Measurements from ENCODE around the gene F5. TPM values are rescaled to one million over a fixed set of nuclear protein-coding genes. Genes with fewer than 3 reads are reported as not detected.

Gene F5
- total RNA-seq, 1 donor from 2014 or later: 21.2 TPM

- ATAC-seq (ENCODE audit: poor library complexity): no peak
- intact Hi-C loops (cut with DNase I): no loop called here
- no peak for DNase-seq
Observed at GRCh38 chr1:169488157-169488556, 98.1 kb downstream of the F5 start.

DNA sequence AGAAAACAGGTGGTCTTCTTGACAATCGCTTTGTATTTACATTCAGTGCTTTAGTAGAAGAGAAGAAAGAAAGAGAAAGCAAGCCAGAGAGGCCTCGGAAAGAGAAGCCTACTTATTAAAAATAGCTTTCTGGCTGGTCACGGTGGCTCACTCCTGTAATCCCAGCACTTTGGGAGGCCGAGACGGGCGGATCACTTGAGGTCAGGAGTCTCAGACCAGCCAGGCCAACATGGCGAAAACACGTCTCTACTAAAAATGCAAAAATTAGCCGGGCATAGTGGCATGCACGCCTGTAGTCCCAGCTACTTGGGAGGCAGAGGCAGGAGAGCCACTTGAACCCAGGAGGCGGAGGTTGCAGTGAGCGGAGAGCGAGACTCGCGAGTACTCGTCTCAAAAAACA lies 98.7 kb downstream of the F5 start:
- intact Hi-C loops (cut with DNase I): no loop called here
- DNase-seq (no peak), ATAC-seq (ENCODE audit: poor library complexity) (no peak)

DNA sequence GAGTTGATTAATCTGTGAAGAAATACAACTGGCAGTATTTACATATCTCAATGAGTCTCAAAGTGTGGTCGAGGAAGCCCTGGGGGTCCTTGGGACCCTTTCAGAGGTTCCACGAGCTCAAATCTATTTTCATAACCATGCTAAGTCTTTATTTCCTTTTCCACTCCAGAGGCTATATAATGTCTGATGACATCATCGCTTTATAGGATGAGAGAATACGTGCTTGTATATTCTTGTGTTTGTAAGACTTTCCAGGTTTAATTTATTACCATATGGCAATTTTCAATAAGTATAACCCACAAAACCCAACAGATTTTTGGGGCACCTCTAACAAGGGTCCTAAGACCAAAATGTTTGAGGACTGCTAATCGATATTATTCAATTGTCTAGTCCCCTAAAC lies 99.1 kb downstream of the F5 start:
- no peak for ATAC-seq (ENCODE audit: poor library complexity)
- intact Hi-C loops (cut with DNase I): no loop called here

DNA sequence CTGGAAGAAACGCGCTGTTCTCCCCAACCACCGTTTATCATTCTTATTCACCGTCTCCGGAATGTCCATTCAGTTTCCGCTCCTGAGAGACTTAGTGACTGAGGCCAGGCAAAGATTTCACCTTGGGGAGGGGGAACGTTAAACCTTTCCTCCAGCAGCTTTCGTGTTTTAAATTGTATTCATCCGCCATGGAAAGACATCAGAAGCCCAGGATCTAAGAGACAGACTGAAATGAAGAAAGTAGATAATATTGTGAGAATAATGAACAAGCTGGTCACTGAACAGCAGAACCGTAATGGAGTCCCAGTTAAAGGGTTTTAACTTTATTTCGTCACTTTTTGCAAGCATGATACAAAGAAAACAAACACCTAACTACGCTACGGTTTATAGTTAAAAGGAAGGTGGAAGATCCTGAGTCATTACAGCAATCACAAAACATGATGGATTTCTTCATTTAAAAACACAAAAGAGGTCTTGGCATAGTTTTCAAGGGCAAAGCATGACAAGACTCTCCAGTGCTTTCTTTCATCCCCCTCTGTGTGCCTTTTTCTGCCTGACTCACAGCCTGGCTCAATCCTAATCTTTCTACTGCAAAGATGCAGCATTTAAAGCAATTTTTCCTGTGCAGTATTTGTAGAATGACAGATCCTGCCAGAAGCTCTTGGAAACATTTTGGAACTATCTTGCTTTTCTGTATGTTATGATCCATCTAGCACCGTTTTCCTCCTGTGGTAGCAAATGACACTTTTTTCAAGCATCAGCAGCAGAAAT lies 99.8 kb downstream of the F5 start:
- intact Hi-C loops (cut with DNase I): no loop called here
- DNase-seq (no peak), ATAC-seq (ENCODE audit: poor library complexity) (no peak)

More for the DNA sequence above, 99.1 kb downstream of the F5 start:
- DNase-seq: no peak

GRCh38 chr1:169485431-169486280 lies 100.6 kb downstream of the F5 start, which contains the start of gene SLC19A2:
SLC19A2 (minus strand) TSS chr1:169485944; CDS start chr1:169485766, 178 bp downstream.
- DNase-seq: peak; percentile 100
- ATAC-seq (ENCODE audit: poor library complexity): peak; percentile 96
- intact Hi-C loops (cut with DNase I): no loop called here

DNA sequence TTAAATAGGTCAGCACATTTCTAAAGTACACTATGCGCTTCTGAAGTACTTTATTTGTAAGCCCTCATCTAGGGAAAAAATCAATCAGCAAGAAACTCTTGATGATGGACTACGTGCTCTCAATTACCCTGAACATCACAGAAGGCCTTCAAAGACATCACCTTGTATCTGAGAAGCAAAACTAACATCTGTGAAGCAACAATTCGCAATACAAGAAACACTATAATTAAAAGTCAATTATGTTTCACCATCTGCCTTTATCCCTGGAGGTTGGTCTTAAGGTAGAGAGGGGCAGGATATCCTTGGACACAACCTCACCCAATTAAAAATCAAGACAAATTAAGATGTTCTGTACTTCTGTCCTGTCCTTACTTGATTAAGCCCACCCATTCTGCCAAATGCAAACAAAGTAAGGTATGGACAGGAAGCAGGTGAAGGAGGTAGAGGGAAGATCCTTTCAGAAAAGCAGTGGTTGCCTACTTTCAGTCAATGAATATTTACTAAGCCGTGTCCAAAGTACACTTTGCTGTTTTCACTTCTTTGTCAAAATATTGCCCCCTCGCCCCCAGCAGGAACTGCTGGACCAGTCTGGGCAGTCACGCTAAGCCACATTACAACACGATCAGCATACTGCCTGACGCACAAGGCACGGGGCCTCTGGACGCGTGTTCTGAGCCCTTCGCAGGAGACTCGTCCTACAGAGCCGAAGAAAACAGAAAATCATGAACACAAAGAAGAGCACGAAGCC lies 101.4 kb downstream of the F5 start:
- ATAC-seq (ENCODE audit: poor library complexity): peak; percentile 49
- DNase-seq: peak; percentile 61
- intact Hi-C loops (cut with DNase I): no loop called here

GRCh38 chr1:169484101-169484500 lies 102.2 kb downstream of the F5 start:
- ATAC-seq (ENCODE audit: poor library complexity) (no peak), DNase-seq (no peak)
- intact Hi-C loops (cut with DNase I): no loop called here

DNA sequence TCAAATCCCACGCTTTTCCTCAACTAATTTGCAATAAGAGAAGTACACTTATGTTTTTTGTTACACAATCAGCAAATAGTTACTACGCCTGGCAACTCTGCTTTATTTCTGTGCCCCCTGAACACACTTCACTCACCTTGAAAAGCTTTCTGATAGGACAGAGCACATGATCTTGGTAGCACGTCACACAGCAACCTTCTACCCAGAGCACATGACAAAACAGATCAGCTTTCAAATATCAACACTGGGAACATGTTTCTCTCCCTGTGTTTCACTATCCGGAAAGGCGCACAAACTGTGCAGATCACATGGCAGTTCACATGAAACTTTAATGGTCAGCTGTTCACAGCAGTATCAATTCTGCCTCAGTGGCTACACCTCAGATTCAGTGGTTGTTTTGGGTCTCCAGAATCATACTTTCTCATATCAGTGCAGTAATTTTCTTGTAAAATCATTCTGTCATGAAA lies 102.7 kb downstream of the F5 start:
- ATAC-seq (ENCODE audit: poor library complexity) (peak; percentile 48), DNase-seq (no peak)
- intact Hi-C loops (cut with DNase I): no loop called here

DNA sequence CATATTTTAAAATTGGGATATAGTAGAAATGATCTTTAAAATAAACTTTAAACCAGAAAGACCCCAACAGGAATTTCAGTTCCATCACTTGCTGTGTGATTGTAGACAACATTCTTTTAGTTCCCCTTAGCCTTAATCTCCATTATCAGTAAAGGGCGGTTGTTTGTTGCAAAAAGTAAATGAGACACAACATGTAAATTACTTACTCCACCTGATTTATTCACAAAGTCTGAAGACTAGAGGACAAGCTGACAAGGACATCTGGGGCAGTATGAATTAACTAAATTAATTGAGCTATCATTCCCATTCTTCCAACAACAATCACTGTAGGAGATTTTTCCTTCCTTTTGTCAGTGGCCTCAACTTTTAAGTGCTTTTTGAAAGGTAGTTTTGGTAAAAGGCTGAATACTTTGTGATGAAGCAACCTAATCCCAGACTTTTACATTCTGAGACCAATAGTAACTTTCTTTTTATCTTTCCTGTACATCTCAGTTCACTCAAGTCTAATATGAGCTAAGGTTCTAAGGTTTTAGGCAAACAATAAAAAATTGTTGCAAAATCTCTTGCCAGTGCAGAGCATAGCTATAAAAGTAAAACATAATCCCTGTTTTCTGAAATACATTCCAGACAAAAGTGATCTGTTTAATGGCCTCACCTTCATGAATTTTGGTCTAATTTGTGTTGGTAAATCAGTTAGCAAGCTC lies 106.8 kb downstream of the F5 start:
- intact Hi-C loops (cut with DNase I): no loop called here
- DNase-seq (no peak), ATAC-seq (ENCODE audit: poor library complexity) (no peak)

GRCh38 chr1:169478094-169478672 lies 108.1 kb downstream of the F5 start:
- intact Hi-C loops (cut with DNase I): no loop called here
- no peak for ATAC-seq (ENCODE audit: poor library complexity)
- no peak for DNase-seq

DNA sequence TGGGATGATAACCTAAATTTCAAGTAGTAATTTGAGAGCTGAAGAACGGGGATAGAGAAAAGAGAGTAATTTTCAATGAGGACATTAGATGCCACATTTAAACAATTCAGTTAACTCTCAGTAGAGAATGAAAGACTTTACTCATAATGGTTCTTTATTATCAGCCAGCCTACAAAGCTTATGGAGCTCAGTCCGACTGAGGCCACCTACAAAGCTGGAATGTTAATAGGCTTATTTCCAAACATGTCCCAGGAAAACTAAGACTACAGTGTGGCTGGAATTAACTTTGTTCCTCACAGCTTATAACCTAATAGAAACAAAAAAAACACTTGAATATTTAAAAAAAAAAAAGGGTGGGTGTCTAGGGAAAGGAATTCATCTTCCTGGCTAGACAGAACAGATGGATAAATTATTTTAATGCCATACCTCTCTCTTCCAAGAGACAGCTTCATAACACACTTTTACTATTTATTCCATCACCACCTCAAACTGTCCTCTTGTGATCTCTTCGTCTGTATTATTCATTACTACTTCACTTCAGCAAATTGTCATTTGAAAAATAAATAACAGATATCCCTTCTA lies 110.4 kb downstream of the F5 start:
- ATAC-seq (ENCODE audit: poor library complexity): no peak
- intact Hi-C loops (cut with DNase I): no loop called here

DNA sequence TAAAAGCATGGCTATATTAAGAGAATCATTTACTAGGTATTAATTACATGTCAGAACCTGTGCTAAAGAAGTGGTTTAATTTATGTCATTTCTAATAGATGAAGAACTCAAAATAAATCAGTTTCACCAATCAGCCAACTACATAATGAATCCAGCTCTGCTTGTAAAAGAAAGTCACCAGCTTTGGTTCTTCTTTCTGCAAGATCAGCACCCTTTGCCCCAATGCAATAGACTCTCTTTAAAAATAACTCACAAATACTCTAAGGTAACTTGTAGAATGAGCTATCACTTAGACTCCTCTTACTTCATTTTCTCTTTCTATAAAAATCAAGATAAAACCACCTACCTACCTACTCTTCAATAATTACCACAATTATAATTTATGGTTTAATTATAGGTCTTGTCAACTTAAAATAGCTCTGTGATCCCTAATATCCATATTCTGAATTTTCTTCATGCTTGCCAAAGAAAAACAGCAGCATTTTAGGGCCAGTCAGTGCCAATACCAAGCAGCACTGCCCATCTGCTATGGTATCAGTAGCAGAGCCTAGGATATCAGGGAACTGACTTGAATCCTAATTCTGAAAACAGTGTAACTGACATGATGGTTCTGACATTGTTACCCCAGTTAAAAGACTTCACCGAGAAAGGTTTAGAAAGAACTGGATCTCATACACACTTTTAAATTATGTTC lies 111.8 kb downstream of the F5 start:
- DNase-seq: no peak
- no peak for ATAC-seq (ENCODE audit: poor library complexity)
- intact Hi-C loops (cut with DNase I): no loop called here

More for the DNA sequence above, 110.4 kb downstream of the F5 start:
- DNase-seq: no peak

DNA sequence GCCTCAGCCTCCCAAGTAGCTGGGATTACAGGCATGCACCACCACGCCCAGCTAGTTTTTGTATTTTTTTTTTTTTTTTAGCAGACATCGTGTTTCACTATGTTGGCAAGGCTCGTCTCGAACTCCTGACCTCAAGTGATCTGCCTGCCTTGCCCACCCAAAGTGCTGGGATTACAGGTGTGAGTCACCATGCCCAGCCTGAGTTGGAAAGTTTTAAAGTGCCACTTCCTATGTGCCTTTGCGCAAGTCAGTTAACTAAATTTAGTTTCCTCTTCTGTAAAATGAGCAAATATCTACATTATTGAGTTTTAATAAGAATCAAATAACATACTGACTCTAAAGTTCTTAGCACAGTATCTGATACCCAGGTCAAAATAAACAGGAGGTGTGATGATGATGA lies 112.9 kb downstream of the F5 start:
- no peak for DNase-seq
- intact Hi-C loops (cut with DNase I): no loop called here
- no peak for ATAC-seq (ENCODE audit: poor library complexity)

GRCh38 chr1:169472738-169473137 lies 113.5 kb downstream of the F5 start:
- ATAC-seq (ENCODE audit: poor library complexity): no peak
- intact Hi-C loops (cut with DNase I): no loop called here
- no peak for DNase-seq

- no peak for ATAC-seq (ENCODE audit: poor library complexity)
- intact Hi-C loops (cut with DNase I): loop anchor here (5.0 kb wide), 1 partner anchor 78 kb away; no protein-coding TSS in a partner anchor
Observed at GRCh38 chr1:169468982-169469381, 117.3 kb downstream of the F5 start.

GRCh38 chr1:169466259-169467230 lies 119.7 kb downstream of the F5 start:
- no peak for DNase-seq
- intact Hi-C loops (cut with DNase I): loop anchor here (5.0 kb wide), 1 partner anchor 81 kb away; no protein-coding TSS in a partner anchor
- peak; percentile 38 for ATAC-seq (ENCODE audit: poor library complexity)

More at GRCh38 chr1:169468982-169469381, 117.3 kb downstream of the F5 start:
- DNase-seq: no peak
